ENCODE measurements around the gene LZIC.

Gene LZIC

DNA sequence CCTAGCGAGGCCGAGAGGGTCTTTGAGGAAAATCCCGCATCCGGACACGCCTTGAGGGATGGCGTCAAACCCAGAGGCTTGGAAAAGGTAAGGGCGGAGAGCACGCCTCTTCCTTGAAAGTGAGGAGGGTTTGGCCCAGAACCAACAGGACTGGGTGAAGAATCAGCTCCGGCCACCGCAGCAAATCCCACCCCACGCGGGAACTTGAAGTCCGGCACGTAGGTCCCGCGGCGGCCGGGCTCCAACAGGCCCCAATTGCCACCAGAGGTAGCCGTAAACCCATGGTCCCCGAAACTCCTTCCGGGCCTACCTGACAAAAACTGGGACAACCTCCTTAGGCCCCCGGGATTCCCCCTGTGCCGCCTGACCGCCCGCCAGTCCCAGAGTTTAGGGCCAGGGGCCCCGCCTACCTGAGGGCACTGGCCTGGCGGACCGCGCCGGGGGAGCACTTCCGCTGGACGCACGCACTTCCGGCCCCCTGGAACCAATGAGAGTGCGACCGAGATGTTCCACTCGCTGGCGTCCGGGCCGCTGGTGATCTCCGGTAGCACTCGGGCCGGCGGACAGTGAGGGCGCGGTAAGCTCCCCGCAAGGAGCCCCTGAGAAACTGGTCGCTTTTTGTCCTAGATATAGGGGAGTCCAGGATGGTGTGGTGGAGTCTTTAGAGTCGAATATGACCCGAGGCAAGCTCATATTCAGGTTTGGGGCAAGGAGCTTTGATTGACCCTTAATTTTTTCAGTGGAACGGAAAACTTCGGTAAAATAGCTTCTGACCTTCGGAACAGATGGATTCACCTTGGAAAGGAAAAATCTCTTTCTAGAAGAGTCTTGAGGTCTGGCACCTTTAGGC lies at the start of gene LZIC, which contains the start of gene NMNAT1:
Gene LZIC, minus strand, starts transcription at position 453 of the 850 bp plus-strand sequence. CDS start 6,772 bp downstream, outside the sequence.
Gene NMNAT1, plus strand, starts transcription at position 537 of the 850 bp plus-strand sequence. CDS start 28,599 bp downstream, outside the sequence.
- peak; percentile 88 to 92 for DNase-seq (ENCODE audit: low spot score in 2 of 2)
- peak within 1 kb of the TSS; percentile 98 for H3K4me3 Mint-ChIP-seq
- H3K27ac Mint-ChIP-seq: peak within 1 kb of the TSS; percentile 95
- no peaks in the 10 kb centered on the region for H3K27me3 Mint-ChIP-seq
- H3K9me3 Mint-ChIP-seq: no peaks in the 10 kb centered on the region
- peaks cover 14% of the 10 kb centered on the region for H3K4me1 Mint-ChIP-seq
- ATAC-seq (ENCODE audit: low read depth): peak; percentile 95
- H3K36me3 Mint-ChIP-seq: peaks cover 13% of the 10 kb centered on the region

DNA sequence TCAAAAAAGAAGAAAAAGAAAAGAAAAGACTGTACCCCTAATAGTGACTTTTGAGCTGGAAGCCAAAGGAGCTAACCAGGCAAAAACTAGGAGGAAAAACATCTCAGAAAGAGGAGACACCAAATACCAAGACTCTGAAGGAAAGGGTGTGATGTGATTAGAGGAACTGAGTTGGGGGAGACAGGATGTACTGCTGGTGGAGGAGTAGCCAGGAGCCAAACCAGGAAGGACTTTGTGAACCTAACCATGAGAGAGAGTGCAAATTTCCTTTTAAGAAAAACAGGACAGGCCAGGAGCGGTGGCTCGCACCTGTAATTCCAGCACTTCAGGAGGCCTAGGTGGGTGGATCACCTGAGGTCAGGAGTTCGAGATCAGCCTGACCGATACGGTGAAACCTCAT lies 49.7 kb upstream of the LZIC start:
- DNase-seq (ENCODE audit: low spot score in 2 of 2) (no peak), ATAC-seq (ENCODE audit: low read depth) (no peak)
- Mint-ChIP-seq H3K9me3 (no peaks in the 10 kb centered on the region), H3K4me1 (peaks cover 13% of the 10 kb centered on the region), H3K4me3 (no peak overlapping the region), H3K27ac (no peak overlapping the region), H3K36me3 (no peaks in the 10 kb centered on the region), H3K27me3 (peaks cover 7% of the 10 kb centered on the region)

DNA sequence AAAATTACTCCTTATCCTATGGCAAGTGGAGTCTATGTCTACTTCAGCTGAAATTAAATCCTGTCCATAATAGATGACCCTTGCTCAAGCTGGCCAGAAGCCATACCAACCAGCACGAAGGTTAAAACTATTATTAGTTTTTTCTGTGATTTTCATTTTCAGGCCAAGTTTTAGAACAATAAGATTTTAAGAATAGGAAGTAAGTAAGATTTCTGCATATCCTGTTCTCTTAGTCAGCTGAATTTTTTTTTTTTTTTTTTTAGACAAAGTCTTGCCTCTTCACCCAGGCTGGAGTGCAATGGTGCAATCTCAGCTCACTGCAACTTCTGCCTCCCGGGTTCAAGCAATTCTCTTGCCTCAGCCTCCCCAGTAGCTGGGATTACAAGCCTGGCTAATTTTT lies 47.8 kb upstream of the LZIC start:
- H3K4me3 Mint-ChIP-seq: no peak overlapping the region
- no peak overlapping the region for H3K27ac Mint-ChIP-seq
- H3K9me3 Mint-ChIP-seq: no peaks in the 10 kb centered on the region
- peaks cover 1% of the 10 kb centered on the region for H3K27me3 Mint-ChIP-seq
- no peak for DNase-seq (ENCODE audit: low spot score in 2 of 2)
- peaks cover 5% of the 10 kb centered on the region for H3K4me1 Mint-ChIP-seq
- ATAC-seq (ENCODE audit: low read depth): no peak
- no peaks in the 10 kb centered on the region for H3K36me3 Mint-ChIP-seq

DNA sequence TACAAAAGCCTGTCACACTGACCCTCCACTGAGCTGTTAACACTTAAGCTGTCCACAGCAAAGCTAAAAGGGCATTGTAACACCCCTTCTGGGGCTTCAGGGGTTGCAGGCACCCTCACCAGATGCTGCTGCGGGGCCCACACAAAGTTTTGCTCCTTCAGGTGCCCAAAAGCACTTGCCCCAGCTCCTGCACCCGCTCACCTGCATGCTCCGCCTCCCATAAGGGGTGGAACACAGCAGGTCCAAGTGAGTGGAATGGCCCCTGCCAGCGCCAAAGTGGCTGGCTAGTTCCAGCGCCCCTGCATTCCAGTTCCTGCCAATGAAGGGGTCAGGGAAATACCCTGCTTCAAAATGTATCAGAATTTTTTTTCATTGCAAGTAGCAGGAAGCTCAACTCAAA lies 46.6 kb upstream of the LZIC start:
- peaks cover 5% of the 10 kb centered on the region for H3K4me1 Mint-ChIP-seq
- H3K27me3 Mint-ChIP-seq: peaks cover 1% of the 10 kb centered on the region
- H3K27ac Mint-ChIP-seq: no peak overlapping the region
- no peaks in the 10 kb centered on the region for H3K9me3 Mint-ChIP-seq
- H3K36me3 Mint-ChIP-seq: peaks cover 2% of the 10 kb centered on the region
- H3K4me3 Mint-ChIP-seq: no peak overlapping the region
- DNase-seq (ENCODE audit: low spot score in 2 of 2) (no peak), ATAC-seq (ENCODE audit: low read depth) (no peak)

DNA sequence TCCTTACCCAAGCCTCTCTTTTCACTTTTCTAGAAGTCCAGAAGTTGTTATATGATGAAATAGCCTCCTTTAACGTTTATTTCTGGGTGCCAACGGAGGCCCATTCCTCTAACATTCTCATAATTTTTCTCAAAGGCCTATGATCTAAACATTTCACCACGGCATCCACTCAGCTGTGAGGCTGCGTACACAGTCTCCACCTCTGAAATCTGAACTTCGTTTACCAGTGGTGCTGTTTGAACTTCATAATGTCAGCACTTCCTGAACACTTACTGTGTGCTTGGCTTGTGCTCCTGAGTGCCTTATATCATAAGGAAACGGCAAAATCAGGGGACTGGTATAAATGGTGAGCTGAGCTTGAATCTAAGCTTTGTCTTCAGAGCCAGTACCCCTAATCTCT lies 41.8 kb upstream of the LZIC start:
- no peak for DNase-seq (ENCODE audit: low spot score in 2 of 2)
- Mint-ChIP-seq H3K36me3 (peaks cover 10% of the 10 kb centered on the region), H3K27ac (no peak overlapping the region)

DNA sequence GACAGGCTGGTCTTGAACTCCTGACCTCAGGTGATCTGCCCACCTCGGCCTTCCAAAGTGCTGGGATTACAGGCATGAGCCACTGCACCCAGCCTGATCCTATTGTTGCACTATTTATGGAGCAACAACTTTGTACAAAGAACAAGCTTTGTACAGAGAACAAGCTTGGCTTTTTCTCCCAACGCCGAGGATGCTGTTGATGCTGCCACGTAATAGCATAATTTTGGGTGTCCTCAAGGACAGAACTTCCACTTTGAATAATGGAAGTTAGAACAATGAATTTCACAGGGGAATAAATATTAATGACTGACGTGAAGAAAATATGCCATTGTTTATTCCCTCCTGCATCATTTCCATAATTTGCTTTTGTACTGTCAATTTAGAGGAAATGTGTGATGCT lies 41.1 kb upstream of the LZIC start:
- Mint-ChIP-seq H3K36me3 (peaks cover 10% of the 10 kb centered on the region), H3K9me3 (no peaks in the 10 kb centered on the region), H3K4me1 (no peaks in the 10 kb centered on the region), H3K27me3 (no peaks in the 10 kb centered on the region), H3K27ac (no peak overlapping the region), H3K4me3 (no peak overlapping the region)
- ATAC-seq (ENCODE audit: low read depth) (no peak), DNase-seq (ENCODE audit: low spot score in 2 of 2) (no peak)

More for the DNA sequence above, 41.8 kb upstream of the LZIC start:
- no peak overlapping the region for H3K4me3 Mint-ChIP-seq
- no peaks in the 10 kb centered on the region for H3K4me1 Mint-ChIP-seq
- no peaks in the 10 kb centered on the region for H3K9me3 Mint-ChIP-seq
- ATAC-seq (ENCODE audit: low read depth): no peak
- H3K27me3 Mint-ChIP-seq: no peaks in the 10 kb centered on the region

DNA sequence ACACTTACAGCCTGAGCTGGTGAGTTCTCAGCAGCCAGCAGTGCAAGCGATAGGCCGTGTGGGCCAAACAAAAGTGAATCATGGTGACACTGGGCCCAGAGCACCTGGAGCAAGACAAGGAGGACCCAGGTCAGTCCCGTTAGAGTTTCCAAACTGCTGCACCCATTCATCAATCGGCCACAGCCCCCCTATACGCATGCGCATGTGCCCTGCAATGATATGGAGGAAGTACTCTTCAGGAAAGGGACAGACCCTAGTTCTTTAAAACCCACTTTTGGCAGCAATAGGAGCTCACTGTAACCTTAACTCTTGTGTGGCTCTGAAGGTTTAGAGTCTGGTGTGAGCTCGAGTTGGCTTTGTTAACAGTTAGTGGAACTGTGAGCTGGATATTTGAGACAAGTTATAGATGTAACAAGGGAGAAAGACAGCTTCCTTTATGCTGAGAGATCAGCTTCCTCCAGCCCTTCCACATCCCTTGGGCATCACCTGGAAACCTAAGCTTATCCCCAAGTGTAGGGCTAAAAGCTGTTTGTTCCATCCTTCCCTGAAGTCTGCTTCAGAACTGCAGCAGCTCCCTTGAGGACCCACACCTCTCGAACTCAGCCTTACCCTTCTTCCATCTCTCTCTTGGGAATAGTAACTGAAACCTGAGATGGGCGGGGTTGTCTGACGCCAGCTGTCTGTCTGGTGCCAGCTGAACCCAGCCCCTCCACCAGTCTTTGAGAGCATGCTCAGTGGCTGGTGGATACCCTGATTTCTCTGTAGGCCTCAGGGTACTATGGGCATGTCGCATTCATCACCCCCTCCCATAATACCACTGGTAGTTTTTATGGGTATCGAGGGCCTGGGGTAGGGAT lies 17.7 kb upstream of the LZIC start:
- peak; percentile 13 to 47 for DNase-seq (ENCODE audit: low spot score in 2 of 2)

DNA sequence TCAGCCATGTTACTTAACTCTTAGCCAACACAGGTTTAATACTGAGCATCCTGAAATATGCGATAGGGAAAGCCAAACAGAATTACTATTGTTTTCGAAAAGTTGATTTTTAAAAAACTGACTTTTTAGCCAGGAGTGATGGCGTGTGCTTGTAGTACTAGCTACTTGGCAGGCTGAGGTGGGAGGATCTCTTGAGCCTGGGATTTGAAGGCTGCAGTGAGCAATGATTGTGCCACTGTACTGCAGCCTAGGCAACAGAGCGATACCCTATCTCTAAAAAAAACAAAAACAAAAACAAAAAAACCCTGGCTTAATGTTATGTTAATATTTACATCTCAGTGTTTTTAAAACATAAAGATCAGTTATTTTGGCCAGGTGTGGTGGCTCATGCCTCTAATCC lies 16.8 kb upstream of the LZIC start:
- ATAC-seq (ENCODE audit: low read depth) (no peak), DNase-seq (ENCODE audit: low spot score in 2 of 2) (no peak)
- no peaks in the 10 kb centered on the region for H3K9me3 Mint-ChIP-seq
- H3K27ac Mint-ChIP-seq: no peak overlapping the region
- H3K4me3 Mint-ChIP-seq: no peak overlapping the region
- no peaks in the 10 kb centered on the region for H3K27me3 Mint-ChIP-seq
- H3K36me3 Mint-ChIP-seq: no peaks in the 10 kb centered on the region
- peaks cover 9% of the 10 kb centered on the region for H3K4me1 Mint-ChIP-seq

More for the DNA sequence above, 17.7 kb upstream of the LZIC start:
- Mint-ChIP-seq H3K4me1 (peaks cover 9% of the 10 kb centered on the region), H3K27ac (peak overlapping the region; percentile 60), H3K9me3 (no peaks in the 10 kb centered on the region), H3K4me3 (peak overlapping the region; percentile 49), H3K27me3 (no peaks in the 10 kb centered on the region), H3K36me3 (no peaks in the 10 kb centered on the region)
- peak; percentile 99 for ATAC-seq (ENCODE audit: low read depth)

DNA sequence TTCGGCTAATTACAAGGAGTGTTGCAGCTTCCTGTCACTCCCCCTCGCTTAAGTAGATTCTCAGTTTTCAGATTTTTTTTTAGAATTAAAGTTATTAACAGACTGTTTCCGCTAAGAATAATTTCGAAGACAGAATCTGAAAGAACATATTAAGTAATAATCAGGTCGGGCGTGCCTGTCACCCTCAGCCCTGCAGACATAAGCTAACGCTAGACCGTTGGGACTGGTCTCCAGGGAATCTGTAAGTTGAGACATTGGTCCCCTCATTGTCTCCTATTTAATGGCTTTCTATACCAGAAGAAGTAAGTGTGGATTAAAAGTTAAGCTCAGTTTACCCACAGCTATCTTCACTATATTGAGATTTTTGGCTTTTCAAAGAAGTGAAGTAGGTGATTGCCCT lies 14.5 kb upstream of the LZIC start:
- peaks cover 9% of the 10 kb centered on the region for H3K4me1 Mint-ChIP-seq
- no peak overlapping the region for H3K4me3 Mint-ChIP-seq
- ATAC-seq (ENCODE audit: low read depth): no peak
- no peak overlapping the region for H3K27ac Mint-ChIP-seq
- no peaks in the 10 kb centered on the region for H3K27me3 Mint-ChIP-seq
- no peak for DNase-seq (ENCODE audit: low spot score in 2 of 2)
- no peaks in the 10 kb centered on the region for H3K9me3 Mint-ChIP-seq
- no peaks in the 10 kb centered on the region for H3K36me3 Mint-ChIP-seq

DNA sequence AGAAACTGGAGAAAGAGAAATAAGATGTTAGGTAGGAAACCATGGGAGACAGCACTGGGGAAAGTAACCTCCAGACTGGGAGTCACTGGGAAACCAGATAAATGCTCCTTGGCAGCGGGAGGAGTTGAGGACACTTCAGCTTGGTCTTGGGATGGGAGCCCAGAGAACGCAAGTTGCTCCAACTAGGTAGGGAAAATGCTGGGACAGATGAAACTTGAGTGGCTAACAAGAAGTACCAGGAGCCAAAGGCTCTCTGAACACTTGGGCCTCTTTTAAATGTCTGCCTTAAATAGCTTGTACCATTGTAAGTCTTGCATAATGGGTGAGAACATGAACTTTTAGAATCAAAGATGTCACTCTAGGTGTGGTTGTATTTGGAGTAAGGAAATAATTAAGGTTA lies 3.1 kb upstream of the LZIC start:
- H3K4me3 Mint-ChIP-seq: no peak overlapping the region
- peaks cover 8% of the 10 kb centered on the region for H3K36me3 Mint-ChIP-seq
- ATAC-seq (ENCODE audit: low read depth) (no peak), DNase-seq (ENCODE audit: low spot score in 2 of 2) (no peak)
- H3K27me3 Mint-ChIP-seq: no peaks in the 10 kb centered on the region
- peaks cover 18% of the 10 kb centered on the region for H3K4me1 Mint-ChIP-seq
- H3K9me3 Mint-ChIP-seq: no peaks in the 10 kb centered on the region
- no peak overlapping the region for H3K27ac Mint-ChIP-seq

DNA sequence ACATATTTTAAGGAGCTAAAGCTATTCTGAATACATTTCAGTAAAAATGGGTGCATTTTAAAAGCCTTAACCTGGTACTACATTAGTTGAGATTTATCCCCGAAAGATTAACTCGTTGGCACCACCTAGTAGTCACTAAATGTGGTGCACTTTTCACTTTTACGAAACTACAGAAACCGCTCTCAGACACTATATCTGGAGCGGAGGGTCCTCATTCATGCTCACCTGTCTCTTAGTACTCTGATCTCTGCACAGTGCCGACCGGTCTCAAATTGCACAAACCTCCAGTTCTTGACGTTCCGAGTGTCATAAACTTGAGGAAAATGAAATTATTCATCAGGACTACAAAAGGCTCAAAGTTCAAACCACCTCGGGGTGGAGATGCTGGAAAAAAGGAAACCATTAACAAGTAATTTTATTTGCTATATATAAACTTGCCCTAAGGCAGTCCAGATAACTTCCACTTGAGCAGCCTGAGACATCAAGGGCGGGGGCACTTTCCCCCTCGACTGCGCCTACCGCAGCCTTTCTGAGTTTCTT lies 722 bp downstream of the LZIC start:
- Mint-ChIP-seq H3K27ac (peak overlapping the region; percentile 95), H3K4me1 (peaks cover 12% of the 10 kb centered on the region), H3K36me3 (peaks cover 8% of the 10 kb centered on the region), H3K9me3 (no peaks in the 10 kb centered on the region), H3K27me3 (no peaks in the 10 kb centered on the region), H3K4me3 (peak overlapping the region; percentile 98)
- DNase-seq (ENCODE audit: low spot score in 2 of 2) (peak; percentile 21 to 34), ATAC-seq (ENCODE audit: low read depth) (peak; percentile 34)

DNA sequence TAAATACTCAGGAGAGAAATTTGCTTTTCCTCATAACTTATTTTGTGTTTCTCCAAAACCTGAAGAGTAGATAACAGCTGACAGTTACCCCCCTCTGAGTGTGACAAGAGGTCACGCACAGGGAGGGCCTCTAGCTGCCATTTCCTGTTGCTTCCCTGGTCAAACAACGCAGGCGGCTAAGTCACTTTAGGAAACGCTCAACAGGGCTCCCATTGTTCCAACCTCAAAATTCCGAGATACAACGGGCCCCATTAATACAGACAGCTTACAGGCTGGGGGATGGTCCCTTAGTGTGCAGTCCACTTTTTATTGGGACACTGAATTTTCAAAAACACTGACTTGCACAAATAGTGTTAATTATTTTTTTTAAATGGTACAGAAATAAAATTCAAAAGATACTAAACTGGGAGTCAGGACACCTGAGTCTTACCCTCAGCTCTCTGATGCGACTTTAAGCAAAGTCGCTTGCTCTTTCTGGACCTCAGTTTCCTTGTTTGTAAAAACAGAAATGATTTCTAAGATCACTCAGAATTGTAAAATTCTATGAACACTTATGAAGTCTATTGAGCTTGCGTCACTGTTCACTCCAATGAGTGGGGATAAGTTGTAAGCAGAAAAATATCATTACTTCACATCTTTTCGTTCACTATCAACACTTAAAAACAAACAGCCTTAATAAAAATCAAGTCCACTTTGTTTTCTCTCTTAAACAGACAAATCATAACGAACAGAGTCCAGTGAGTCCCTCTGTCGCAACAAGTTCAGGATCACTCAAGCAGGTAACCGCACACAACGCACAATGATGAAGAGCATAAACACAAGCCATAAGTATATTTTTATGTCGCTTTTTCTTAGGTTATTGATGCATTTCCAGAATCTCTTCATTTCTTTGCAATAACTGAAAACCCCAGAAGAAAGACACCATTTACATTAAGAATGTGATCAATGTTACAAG lies 13.5 kb downstream of the LZIC start:
- Mint-ChIP-seq H3K4me3 (no peak overlapping the region), H3K9me3 (no peaks in the 10 kb centered on the region), H3K4me1 (peaks cover 5% of the 10 kb centered on the region), H3K27ac (no peak overlapping the region), H3K27me3 (no peaks in the 10 kb centered on the region), H3K36me3 (peaks cover 19% of the 10 kb centered on the region)
- DNase-seq (ENCODE audit: low spot score in 2 of 2): no peak
- ATAC-seq (ENCODE audit: low read depth): no peak

DNA sequence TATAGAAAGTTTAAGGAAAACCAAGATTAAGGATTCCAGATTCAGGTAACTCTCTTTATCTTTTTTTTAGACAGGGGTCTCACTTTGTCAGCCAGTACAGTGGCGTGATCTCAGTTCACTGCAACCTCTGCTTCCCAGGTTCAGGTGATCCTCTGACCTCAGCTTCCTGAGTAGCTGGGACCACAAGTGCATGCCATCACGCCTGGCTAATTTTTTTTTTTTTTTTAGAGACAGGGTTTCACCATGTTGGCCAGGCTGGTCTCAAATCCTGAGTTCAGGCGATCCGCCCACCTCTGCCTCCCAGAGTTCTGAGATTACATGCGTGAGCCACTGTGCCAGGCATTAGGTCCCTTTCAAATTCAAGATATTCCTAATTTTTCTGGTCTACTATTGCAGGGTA lies 15.9 kb downstream of the LZIC start:
- H3K27me3 Mint-ChIP-seq: no peaks in the 10 kb centered on the region
- H3K9me3 Mint-ChIP-seq: no peaks in the 10 kb centered on the region
- peaks cover 14% of the 10 kb centered on the region for H3K36me3 Mint-ChIP-seq
- DNase-seq (ENCODE audit: low spot score in 2 of 2): no peak
- ATAC-seq (ENCODE audit: low read depth): no peak
- peaks cover 5% of the 10 kb centered on the region for H3K4me1 Mint-ChIP-seq
- no peak overlapping the region for H3K27ac Mint-ChIP-seq
- H3K4me3 Mint-ChIP-seq: no peak overlapping the region

Measured in memory B cell (primary cell).